Measurements from ENCODE around the gene SLC9B1.
"Not testable (repeated sequence)": the region's sequence is repeated elsewhere in the genome, so short reads cannot be mapped to it uniquely, and the experiment has no call there.

SLC9B1 gene

GRCh38 chr4:102918859-102919258 is 100.6 kb downstream of the SLC9B1 start:
- Histone ChIP-seq H3K36me3 (ENCODE audit: control insufficient read depth, low read depth, low read length) (no peaks in the 10 kb centered on the region), H3K27ac (ENCODE audit: low read length) (no peak overlapping the region), H3K9me3 (ENCODE audit: control insufficient read depth, low read depth, low read length) (no peaks in the 10 kb centered on the region), H3K27me3 (ENCODE audit: control insufficient read depth, insufficient read depth, low read length) (no peaks in the 10 kb centered on the region), H3K4me3 (ENCODE audit: low read length) (no peak overlapping the region), H3K4me1 (ENCODE audit: control insufficient read depth, low read depth, low read length) (no peaks in the 10 kb centered on the region), H3K9ac (ENCODE audit: low read length) (no peak overlapping the region)

GRCh38 chr4:102901804-102902203 is 117.7 kb downstream of the SLC9B1 start:
- no peaks in the 10 kb centered on the region for H3K4me1 ChIP-seq (ENCODE audit: control insufficient read depth, low read depth, low read length)
- H3K36me3 ChIP-seq (ENCODE audit: control insufficient read depth, low read depth, low read length) = no peaks in the 10 kb centered on the region
- H3K4me3 ChIP-seq (ENCODE audit: low read length) = no peak overlapping the region
- H3K9me3 ChIP-seq (ENCODE audit: control insufficient read depth, low read depth, low read length) = no peaks in the 10 kb centered on the region
- no peak overlapping the region for H3K27ac ChIP-seq (ENCODE audit: low read length)
- no peaks in the 10 kb centered on the region for H3K27me3 ChIP-seq (ENCODE audit: control insufficient read depth, insufficient read depth, low read length)
- H3K9ac ChIP-seq (ENCODE audit: low read length) = no peak overlapping the region

DNA sequence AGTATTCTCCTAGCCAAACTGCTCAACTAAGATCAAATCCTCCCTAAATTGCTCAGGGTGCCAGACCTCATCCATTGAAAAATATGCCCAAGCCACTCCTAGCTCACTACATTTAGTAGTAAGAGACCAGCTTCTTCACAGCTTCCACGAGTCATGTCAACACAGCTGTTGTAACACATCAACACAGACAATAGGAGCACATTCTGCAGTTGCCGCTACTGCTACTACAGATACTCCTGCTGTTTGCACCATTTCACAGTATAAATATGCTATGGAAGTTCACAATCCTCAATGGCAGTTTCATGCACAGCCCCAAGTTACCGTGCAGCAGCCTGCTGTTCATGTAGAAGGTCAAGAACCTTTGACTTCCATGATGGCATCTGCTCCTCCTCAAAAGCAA is 121.9 kb downstream of the SLC9B1 start:
- H3K27me3 ChIP-seq (ENCODE audit: control insufficient read depth, insufficient read depth, low read length); H3K27ac ChIP-seq (ENCODE audit: low read length); H3K4me3 ChIP-seq (ENCODE audit: low read length); H3K9ac ChIP-seq (ENCODE audit: low read length); H3K36me3 ChIP-seq (ENCODE audit: control insufficient read depth, low read depth, low read length); H3K9me3 ChIP-seq (ENCODE audit: control insufficient read depth, low read depth, low read length); H3K4me1 ChIP-seq (ENCODE audit: control insufficient read depth, low read depth, low read length): not testable (repeated sequence)

DNA sequence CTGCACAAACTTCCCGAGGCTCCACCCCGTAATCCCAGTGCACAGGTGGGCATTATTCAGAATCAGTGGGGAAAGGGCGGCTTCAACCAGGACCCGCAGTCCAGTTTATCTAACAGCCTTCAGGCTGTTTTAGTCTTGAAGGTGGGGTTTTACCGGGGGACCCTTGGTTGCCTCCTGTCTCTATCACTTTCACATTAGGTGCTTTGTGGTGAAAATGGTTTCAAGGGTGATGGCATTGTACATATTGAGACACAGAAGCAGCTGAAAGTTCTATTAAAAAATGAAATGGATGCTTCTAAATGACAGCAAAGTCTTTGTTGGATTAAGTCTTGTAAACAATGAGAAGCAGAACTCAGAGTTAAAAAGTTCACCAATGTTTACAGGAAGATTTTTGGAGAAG is 123.0 kb downstream of the SLC9B1 start:
- H3K27me3 ChIP-seq (ENCODE audit: control insufficient read depth, insufficient read depth, low read length); H3K9me3 ChIP-seq (ENCODE audit: control insufficient read depth, low read depth, low read length); H3K9ac ChIP-seq (ENCODE audit: low read length); H3K4me3 ChIP-seq (ENCODE audit: low read length); H3K36me3 ChIP-seq (ENCODE audit: control insufficient read depth, low read depth, low read length); H3K4me1 ChIP-seq (ENCODE audit: control insufficient read depth, low read depth, low read length); H3K27ac ChIP-seq (ENCODE audit: low read length): not testable (repeated sequence)

DNA sequence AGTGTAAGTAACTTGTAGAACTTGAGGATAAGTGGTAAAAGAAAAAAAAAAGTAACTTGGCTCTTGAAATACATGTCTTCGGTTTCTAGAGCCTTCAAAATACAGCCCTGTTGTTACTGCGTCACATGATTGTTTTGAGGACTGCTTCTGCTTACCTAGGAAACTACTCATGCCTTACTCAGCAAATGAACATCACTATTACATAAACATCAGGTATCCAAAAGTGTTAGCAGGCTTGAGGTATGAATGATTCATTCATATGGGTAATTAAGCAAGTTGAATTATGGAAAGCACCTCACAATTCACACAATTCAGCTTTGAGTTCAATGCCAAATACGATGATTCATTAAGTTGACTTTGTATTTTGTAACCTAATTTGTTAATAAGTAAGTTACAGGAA is 129.6 kb downstream of the SLC9B1 start:
- H3K9me3 ChIP-seq (ENCODE audit: control insufficient read depth, low read depth, low read length); H3K4me3 ChIP-seq (ENCODE audit: low read length); H3K36me3 ChIP-seq (ENCODE audit: control insufficient read depth, low read depth, low read length); H3K27me3 ChIP-seq (ENCODE audit: control insufficient read depth, insufficient read depth, low read length); H3K4me1 ChIP-seq (ENCODE audit: control insufficient read depth, low read depth, low read length); H3K27ac ChIP-seq (ENCODE audit: low read length); H3K9ac ChIP-seq (ENCODE audit: low read length): not testable (repeated sequence)

DNA sequence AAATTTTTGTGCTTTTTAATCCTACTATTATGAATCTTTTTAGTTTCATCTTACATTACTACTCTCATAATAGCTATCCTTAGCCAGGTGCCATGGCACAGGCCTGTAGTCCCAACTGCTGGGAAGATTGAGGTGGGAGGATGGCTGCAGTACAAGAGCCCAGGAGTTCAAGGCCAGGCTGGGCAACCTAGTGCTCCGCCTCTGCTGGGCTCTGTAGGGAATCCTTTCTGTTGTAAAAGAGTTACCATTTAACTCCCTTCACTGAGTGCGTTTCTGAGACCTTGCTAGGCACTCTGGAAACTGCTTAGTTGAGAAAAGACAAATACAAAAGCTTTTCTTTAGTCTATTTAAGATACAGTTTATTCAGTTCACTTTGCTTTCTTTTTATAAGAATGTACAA is 130.9 kb downstream of the SLC9B1 start:
- H3K9ac ChIP-seq (ENCODE audit: low read length); H3K36me3 ChIP-seq (ENCODE audit: control insufficient read depth, low read depth, low read length); H3K4me3 ChIP-seq (ENCODE audit: low read length): not testable (repeated sequence)

GRCh38 chr4:102883278-102883677 is 136.2 kb downstream of the SLC9B1 start:
- Histone ChIP-seq H3K36me3 (ENCODE audit: control insufficient read depth, low read depth, low read length) (peaks cover 9% of the 10 kb centered on the region), H3K9me3 (ENCODE audit: control insufficient read depth, low read depth, low read length) (no peaks in the 10 kb centered on the region), H3K27me3 (ENCODE audit: control insufficient read depth, insufficient read depth, low read length) (no peaks in the 10 kb centered on the region), H3K27ac (ENCODE audit: low read length) (no peak overlapping the region), H3K9ac (ENCODE audit: low read length) (no peak overlapping the region), H3K4me3 (ENCODE audit: low read length) (no peak overlapping the region), H3K4me1 (ENCODE audit: control insufficient read depth, low read depth, low read length) (no peaks in the 10 kb centered on the region)

More for the DNA sequence above, 130.9 kb downstream of the SLC9B1 start:
- not testable (repeated sequence) for H3K27ac ChIP-seq (ENCODE audit: low read length); H3K4me1 ChIP-seq (ENCODE audit: control insufficient read depth, low read depth, low read length); H3K27me3 ChIP-seq (ENCODE audit: control insufficient read depth, insufficient read depth, low read length); H3K9me3 ChIP-seq (ENCODE audit: control insufficient read depth, low read depth, low read length)

GRCh38 chr4:102881343-102881742 is 138.2 kb downstream of the SLC9B1 start:
- Histone ChIP-seq H3K9me3 (ENCODE audit: control insufficient read depth, low read depth, low read length) (peaks cover 13% of the 10 kb centered on the region), H3K27ac (ENCODE audit: low read length) (no peak overlapping the region), H3K27me3 (ENCODE audit: control insufficient read depth, insufficient read depth, low read length) (no peaks in the 10 kb centered on the region), H3K36me3 (ENCODE audit: control insufficient read depth, low read depth, low read length) (peaks cover 13% of the 10 kb centered on the region), H3K4me1 (ENCODE audit: control insufficient read depth, low read depth, low read length) (no peaks in the 10 kb centered on the region), H3K4me3 (ENCODE audit: low read length) (no peak overlapping the region), H3K9ac (ENCODE audit: low read length) (no peak overlapping the region)

GRCh38 chr4:102878901-102879300 is 140.6 kb downstream of the SLC9B1 start:
- Histone ChIP-seq H3K9ac (ENCODE audit: low read length) (no peak overlapping the region), H3K36me3 (ENCODE audit: control insufficient read depth, low read depth, low read length) (peaks cover 19% of the 10 kb centered on the region), H3K4me1 (ENCODE audit: control insufficient read depth, low read depth, low read length) (no peaks in the 10 kb centered on the region), H3K9me3 (ENCODE audit: control insufficient read depth, low read depth, low read length) (peaks cover 13% of the 10 kb centered on the region), H3K27ac (ENCODE audit: low read length) (no peak overlapping the region), H3K4me3 (ENCODE audit: low read length) (no peak overlapping the region), H3K27me3 (ENCODE audit: control insufficient read depth, insufficient read depth, low read length) (no peaks in the 10 kb centered on the region)

- not testable (repeated sequence) for H3K27me3 ChIP-seq (ENCODE audit: control insufficient read depth, insufficient read depth, low read length)
Measured at GRCh38 chr4:102878349-102878748, 141.2 kb downstream of the SLC9B1 start.

GRCh38 chr4:102877477-102878106 is 141.9 kb downstream of the SLC9B1 start:
- not testable (repeated sequence) for H3K27ac ChIP-seq (ENCODE audit: low read length); H3K27me3 ChIP-seq (ENCODE audit: control insufficient read depth, insufficient read depth, low read length); H3K4me1 ChIP-seq (ENCODE audit: control insufficient read depth, low read depth, low read length); H3K9ac ChIP-seq (ENCODE audit: low read length); H3K4me3 ChIP-seq (ENCODE audit: low read length)
- Histone ChIP-seq H3K36me3 (ENCODE audit: control insufficient read depth, low read depth, low read length) (peaks cover 19% of the 10 kb centered on the region), H3K9me3 (ENCODE audit: control insufficient read depth, low read depth, low read length) (peaks cover 13% of the 10 kb centered on the region)

More at GRCh38 chr4:102878349-102878748, 141.2 kb downstream of the SLC9B1 start:
- H3K4me3 ChIP-seq (ENCODE audit: low read length); H3K9ac ChIP-seq (ENCODE audit: low read length); H3K27ac ChIP-seq (ENCODE audit: low read length); H3K4me1 ChIP-seq (ENCODE audit: control insufficient read depth, low read depth, low read length): not testable (repeated sequence)
- peaks cover 19% of the 10 kb centered on the region for H3K36me3 ChIP-seq (ENCODE audit: control insufficient read depth, low read depth, low read length)
- H3K9me3 ChIP-seq (ENCODE audit: control insufficient read depth, low read depth, low read length) = peaks cover 13% of the 10 kb centered on the region

- Histone ChIP-seq H3K4me3 (ENCODE audit: low read length) (peak overlapping the region; percentile 8), H3K9me3 (ENCODE audit: control insufficient read depth, low read depth, low read length) (peaks cover 2% of the 10 kb centered on the region), H3K4me1 (ENCODE audit: control insufficient read depth, low read depth, low read length) (peaks cover 15% of the 10 kb centered on the region), H3K36me3 (ENCODE audit: control insufficient read depth, low read depth, low read length) (peaks cover 16% of the 10 kb centered on the region), H3K27ac (ENCODE audit: low read length) (no peak overlapping the region), H3K27me3 (ENCODE audit: control insufficient read depth, insufficient read depth, low read length) (no peaks in the 10 kb centered on the region), H3K9ac (ENCODE audit: low read length) (no peak overlapping the region)
Measured at GRCh38 chr4:102871772-102872171, 147.7 kb downstream of the SLC9B1 start.
